ENCODE data around the gene ACP1. TPM values are rescaled to one million over a fixed set of nuclear protein-coding genes. Genes with fewer than 3 reads are reported as not detected.

The ACP1 gene
- total RNA-seq, 1 donor from 2014 or later = 81.4 TPM

DNA sequence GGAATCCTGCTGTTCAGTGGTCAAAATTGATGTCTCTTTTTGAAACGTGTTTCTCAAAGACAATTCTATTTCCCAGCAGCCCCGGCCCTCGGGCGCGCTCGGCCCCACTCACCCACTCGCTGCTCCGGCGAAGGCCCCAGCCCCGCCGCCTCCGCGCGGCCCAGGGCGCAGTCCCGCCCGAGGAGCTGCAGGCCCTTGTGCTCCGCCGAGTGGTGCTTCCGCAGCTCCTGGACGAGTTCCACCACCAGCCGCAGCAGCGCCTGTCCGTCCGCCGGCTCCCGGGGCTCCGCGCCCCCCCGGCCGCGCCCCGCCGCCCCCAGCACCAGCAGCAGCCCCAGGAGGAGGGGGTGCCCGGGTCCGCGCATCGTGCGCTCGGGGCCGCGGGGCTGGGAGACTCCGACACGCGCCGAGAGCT, 22.7 kb downstream of the ACP1 start:
- Mint-ChIP-seq H3K4me1 (ENCODE audit: unreplicated experiment) (peaks cover 26% of the 10 kb centered on the region), H3K27me3 (ENCODE audit: unreplicated experiment) (peaks cover 3% of the 10 kb centered on the region), H3K27ac (ENCODE audit: unreplicated experiment) (no peak overlapping the region), H3K9me3 (ENCODE audit: unreplicated experiment) (no peaks in the 10 kb centered on the region), H3K36me3 (ENCODE audit: unreplicated experiment) (peaks cover 26% of the 10 kb centered on the region), H3K4me3 (ENCODE audit: unreplicated experiment) (peak overlapping the region; percentile 74)
- TF ChIP-seq CTCF (IDR thresholded peaks at IDR 0.05) = no peak
- DNase-seq (ENCODE audit: extremely low spot score, unreplicated experiment) = no peak

DNA sequence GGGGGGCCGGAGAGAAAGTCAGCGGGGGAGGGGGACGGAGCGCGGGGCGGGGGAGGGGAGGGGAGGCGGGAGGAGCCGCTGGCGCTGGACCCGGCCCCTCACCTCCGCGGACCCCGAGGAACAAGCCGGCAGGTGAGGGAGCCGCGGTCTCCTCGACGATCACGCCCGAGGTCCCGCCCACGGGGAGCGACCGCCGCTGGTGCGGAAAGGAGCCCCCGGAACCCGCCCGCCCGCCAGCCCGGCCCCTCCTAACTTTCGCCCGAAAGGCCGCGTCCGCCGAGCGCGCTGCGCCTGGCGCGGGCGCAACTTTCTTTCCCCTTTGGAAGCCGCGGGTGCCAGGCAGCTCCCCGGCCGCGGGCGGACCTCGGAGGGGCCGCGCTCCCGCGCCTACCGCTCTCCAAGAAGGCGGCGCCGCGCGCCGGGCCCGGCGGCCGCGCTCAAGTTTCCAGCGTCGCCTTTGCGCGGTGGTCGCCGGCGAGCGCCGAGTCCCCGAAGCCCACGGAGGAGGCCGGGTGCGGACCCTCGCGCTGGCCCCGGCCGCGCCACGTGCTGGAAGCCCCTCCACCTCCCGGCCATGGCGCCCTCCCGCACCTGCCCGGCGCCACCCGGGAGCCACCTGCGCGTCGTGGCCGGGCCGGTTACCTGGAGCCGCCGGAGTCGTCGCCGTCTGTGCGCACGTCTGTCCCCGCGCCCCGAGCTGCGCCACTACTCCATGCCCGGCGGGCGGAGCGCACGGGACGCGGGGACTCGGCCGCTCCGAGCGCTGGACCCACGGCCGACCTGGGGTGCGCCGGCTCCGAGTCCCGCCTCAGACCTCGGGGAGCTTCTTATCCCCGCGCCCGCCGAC, 23.4 kb downstream of the ACP1 start, which contains the start of gene ALKAL2:
Gene ALKAL2, minus strand, starts transcription at position 181 of the 847 bp plus-strand sequence. CDS start 256 bp downstream, outside the sequence.
- Mint-ChIP-seq H3K9me3 (ENCODE audit: unreplicated experiment) (no peaks in the 10 kb centered on the region), H3K4me1 (ENCODE audit: unreplicated experiment) (peaks cover 26% of the 10 kb centered on the region), H3K27me3 (ENCODE audit: unreplicated experiment) (peaks cover 3% of the 10 kb centered on the region), H3K36me3 (ENCODE audit: unreplicated experiment) (peaks cover 22% of the 10 kb centered on the region), H3K4me3 (ENCODE audit: unreplicated experiment) (peak within 1 kb of the TSS; percentile 83), H3K27ac (ENCODE audit: unreplicated experiment) (peak within 1 kb of the TSS; percentile 60)
- DNase-seq (ENCODE audit: extremely low spot score, unreplicated experiment) = no peak
- TF ChIP-seq CTCF (IDR thresholded peaks at IDR 0.05) = no peak

DNA sequence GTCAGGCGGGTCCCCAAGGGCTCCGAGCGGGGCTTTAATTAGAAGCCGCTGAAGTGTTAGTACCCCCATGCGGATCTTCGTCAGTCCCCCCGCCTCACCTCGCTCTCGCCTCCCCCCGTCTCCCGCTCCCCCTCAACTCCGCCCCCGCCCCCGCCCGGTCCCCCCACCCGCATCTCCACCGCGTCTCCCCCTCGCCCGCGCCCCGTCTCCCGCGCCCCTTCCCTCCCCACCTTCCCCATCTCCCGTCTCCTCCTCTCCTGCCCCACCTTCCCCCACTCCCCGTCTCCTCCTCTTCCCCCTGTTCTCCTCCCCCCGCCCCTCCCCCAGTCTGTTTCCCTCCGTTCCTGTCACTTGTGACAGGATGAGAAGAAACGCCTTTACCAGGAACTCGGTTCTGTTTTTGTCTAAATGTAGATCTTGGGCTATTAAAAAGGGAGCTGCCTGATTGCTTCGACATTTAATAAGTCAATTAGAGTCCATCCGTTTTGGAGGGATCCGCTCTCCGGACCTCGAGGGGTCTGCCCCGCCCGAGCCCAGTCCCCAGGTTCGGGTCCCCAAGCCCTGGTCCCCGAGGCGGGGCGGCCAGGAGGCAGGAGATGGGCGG, 24.1 kb downstream of the ACP1 start:
- TF ChIP-seq CTCF (IDR thresholded peaks at IDR 0.05) = no peak
- DNase-seq (ENCODE audit: extremely low spot score, unreplicated experiment) = no peak
- peak overlapping the region; percentile 83 for H3K4me3 Mint-ChIP-seq (ENCODE audit: unreplicated experiment)
- peaks cover 16% of the 10 kb centered on the region for H3K36me3 Mint-ChIP-seq (ENCODE audit: unreplicated experiment)
- H3K27ac Mint-ChIP-seq (ENCODE audit: unreplicated experiment) = no peak overlapping the region
- H3K9me3 Mint-ChIP-seq (ENCODE audit: unreplicated experiment) = no peaks in the 10 kb centered on the region
- peaks cover 26% of the 10 kb centered on the region for H3K4me1 Mint-ChIP-seq (ENCODE audit: unreplicated experiment)
- peaks cover 3% of the 10 kb centered on the region for H3K27me3 Mint-ChIP-seq (ENCODE audit: unreplicated experiment)

GRCh38 chr2:289362-290089, 24.8 kb downstream of the ACP1 start:
- peak overlapping the region; percentile 83 for H3K4me3 Mint-ChIP-seq (ENCODE audit: unreplicated experiment)
- peaks cover 26% of the 10 kb centered on the region for H3K4me1 Mint-ChIP-seq (ENCODE audit: unreplicated experiment)
- H3K9me3 Mint-ChIP-seq (ENCODE audit: unreplicated experiment) = no peaks in the 10 kb centered on the region
- TF ChIP-seq CTCF (IDR thresholded peaks at IDR 0.05) = no peak
- no peak for DNase-seq (ENCODE audit: extremely low spot score, unreplicated experiment)
- H3K27me3 Mint-ChIP-seq (ENCODE audit: unreplicated experiment) = peaks cover 3% of the 10 kb centered on the region
- H3K36me3 Mint-ChIP-seq (ENCODE audit: unreplicated experiment) = peaks cover 16% of the 10 kb centered on the region
- peak overlapping the region; percentile 82 for H3K27ac Mint-ChIP-seq (ENCODE audit: unreplicated experiment)

All from osteocyte (in vitro differentiated cells).